Measurements from ENCODE around the gene OR51F1.

- TF ChIP-seq CTCF (IDR thresholded peaks at IDR 0.05) (no peak), POLR2A (IDR thresholded peaks at IDR 0.05) (no peak)
These were observed 18.5 kb downstream of the OR51F1 start for GRCh38 chr11:4751201-4751600.

Measured in body of pancreas (tissue), 4 donors.